RPMI8226 (cell line): ENCODE results near the gene PDE7B.

ENCODE experiments used
- DNase-seq: peaks from one replicate; pipeline ENCODE4 v3.0.0-alpha.2; 2015

The PDE7B gene

DNA sequence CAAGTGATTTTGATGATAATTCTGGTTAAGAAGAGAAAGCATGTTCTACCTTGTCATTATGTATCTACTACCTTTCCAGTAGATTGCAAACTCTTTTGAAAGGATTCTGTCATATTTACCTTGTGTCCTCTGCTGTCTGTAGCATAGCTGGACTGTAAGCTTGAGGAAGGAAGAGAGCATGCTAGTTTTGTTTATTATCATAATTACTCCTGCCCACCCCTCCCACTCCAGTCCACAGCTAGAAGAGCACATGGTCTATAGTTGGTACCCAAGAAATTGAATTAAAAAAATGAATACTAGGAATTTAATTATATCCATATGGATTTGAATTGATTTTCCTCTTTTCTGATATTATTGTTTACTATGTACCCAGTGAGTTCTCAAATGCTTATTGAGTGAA is 40.2 kb downstream of the PDE7B start:
- DNase-seq, result no peak

DNA sequence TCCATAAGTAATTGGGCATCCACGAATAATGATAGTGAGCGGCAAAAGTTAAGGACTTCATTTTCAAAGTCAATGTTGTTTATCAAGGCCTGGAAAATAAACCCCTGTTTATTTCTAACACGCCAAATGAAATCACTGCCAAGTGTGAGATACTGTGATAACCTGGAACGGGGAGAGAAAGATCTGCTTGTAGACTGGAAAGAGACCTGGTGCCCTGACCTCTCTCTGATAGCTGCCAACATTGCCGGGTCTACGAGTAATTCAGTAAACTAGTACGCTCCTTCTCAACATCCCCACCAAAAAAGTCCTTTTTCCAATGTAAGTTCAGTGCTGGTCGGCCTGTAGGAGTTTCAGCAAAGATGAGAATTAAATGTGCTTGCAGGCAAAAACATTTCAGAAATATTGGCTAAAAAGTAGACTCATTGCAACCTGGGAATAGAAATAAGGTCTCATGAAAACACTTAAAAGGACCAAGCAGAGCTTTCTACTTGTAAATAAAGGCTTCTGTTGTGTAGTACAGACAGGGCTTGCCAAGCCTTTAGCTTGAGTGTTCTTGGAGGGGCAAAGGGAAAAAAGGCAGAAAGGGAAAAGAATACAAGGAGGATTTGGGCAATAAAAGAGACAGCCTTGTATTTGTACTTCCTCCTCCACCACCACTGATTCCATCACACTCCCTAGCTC is 43.9 kb downstream of the PDE7B start:
- no peak for DNase-seq

DNA sequence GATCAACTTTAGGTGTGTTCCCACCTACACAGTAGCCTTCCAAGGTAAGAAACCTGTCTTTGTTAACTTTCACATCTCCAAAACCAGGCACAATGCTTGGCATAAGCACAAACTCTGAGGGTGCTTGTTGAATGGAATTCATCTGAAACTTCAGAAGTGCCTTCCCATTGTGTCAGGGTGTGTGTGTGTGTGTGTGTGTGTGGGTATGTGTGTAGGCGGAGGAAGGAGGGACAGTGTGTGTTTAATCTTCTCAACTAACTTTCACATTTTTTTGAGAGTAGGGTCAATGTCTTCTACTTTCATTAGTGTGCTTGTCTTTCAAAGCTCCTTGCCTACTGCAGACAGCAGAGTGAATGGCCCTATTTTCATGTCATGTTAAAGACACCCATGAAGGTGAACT is 45.6 kb downstream of the PDE7B start:
- DNase-seq, result no peak

DNA sequence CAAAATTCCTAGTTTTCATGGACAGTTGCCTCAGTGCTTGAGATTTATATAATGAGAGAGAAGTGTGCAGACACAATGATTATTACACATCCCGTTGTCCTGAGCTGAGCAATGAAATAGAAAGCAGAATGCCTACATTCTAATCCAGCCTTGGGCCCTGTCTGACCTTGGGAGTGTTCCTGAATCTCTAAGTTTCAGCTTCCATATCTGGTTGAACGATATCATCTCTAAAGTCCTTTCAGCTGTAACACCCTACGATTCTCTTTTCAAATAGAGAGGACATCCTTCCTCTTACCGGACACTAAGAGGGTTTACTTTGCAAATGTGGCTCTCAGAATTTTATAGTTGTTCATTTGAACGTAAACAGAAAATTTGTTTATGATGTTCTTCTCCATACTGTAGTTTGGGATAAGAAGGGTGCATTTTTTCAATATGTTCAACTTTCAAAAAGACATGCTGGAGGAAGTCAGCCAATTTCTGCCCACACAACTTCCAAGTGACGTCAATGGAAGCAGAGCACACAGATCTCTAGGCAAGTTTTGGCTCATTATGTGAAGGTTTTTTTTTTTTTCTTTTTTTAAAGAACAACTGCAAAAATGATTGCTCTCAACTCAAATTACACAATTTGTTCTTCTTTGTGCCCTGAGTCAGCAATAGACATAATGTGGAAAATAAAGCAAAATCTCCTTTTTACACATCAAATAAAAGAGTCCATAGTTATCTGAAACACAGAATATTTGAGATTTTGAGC is 50.4 kb downstream of the PDE7B start:
- DNase-seq, result no peak

DNA sequence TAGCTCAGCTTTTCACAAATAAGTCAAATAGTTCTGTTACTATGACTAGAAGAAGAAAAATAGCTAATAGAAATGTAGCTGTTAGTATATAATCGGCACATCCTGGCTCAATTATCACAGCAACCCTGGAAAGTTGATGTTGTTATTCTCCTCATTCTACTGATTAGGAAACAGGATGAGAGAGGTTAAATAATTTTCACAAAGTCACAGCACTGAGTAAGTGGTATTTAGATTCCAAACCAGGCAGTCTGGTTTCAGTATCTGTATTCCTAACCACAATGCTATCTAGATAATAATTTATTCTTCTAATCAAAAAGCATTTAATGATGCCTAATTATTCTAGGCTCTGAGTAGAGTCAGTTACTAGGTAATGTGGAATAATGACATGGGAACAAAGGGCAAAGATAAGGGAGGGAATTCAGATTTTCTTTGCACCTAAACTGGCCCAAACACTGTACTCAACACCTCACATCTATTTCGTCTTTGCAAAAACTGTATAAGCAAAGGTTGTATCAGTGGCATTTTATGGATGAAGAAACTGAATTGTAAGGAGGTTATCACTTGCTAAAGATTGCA is 51.3 kb downstream of the PDE7B start:
- no peak for DNase-seq

DNA sequence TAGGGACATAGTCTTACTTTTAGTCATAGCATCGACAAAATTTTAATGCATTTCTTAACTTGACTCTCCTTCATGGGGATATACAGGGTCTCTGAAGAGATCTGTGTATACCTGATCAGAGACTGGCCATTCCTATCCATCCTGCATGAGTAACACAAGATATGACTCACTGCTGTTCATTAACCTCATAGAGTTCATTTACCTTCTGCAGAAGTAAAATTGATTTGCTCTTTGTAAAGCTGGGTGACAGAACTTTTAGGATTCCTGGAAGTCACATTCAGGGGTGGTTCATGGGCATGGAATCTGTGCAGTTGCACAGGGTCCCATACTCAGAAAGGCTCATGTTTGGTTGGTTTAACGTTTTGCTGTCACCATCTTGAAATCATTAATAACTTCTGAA is 53.2 kb downstream of the PDE7B start:
- DNase-seq, result no peak

DNA sequence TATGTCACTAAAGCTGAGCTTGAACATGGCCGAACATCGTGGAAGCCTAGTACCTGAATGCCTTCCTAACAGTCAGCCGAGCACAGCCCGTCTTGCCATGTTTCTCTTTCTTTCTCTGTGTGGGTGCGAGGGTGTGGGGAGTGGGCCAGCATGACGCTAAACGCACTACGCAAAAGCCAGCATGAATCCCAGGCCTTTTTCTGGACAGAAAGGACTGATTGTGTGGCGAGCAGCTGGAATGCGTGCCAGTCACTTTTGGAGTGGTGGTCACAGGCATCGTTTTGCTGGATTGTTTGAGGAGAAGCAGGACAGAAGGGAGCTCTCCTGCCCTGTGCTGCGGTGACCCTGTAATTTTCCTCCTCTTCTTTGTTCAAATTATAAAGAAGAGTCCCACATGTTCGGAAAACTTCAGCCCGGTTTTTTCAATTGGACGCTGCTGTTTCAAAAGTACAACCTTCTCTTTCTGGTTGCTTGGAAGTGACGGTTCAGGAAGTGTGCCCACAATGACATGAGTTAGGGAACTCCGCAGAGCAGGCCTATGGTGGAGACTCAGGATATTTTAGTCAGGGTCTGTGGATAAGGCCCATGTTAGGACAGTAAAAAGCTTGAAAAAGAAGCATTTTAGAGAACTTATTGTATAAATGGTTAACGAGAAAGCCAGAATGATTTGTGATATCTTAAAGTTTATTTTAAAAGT is 54.3 kb downstream of the PDE7B start:
- DNase-seq, result no peak

DNA sequence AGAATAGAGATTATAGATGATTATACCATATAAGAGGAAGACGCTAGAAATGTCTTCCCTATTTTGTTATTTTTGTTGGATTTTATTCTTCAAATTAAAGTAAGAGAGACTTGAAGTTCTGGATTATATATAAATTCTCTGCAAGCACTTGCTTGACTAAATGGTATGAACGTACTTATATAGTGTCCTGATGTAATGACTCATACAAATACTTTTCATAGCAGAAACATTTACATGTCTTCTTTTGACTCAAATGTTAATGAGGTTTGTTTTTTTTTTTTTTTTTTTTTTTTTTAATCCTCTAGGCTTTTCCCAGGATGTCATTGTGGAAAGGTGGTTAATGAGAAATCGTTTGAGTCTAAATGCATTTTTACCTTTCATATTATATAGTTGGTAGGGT is 55.0 kb downstream of the PDE7B start:
- DNase-seq, result no peak

DNA sequence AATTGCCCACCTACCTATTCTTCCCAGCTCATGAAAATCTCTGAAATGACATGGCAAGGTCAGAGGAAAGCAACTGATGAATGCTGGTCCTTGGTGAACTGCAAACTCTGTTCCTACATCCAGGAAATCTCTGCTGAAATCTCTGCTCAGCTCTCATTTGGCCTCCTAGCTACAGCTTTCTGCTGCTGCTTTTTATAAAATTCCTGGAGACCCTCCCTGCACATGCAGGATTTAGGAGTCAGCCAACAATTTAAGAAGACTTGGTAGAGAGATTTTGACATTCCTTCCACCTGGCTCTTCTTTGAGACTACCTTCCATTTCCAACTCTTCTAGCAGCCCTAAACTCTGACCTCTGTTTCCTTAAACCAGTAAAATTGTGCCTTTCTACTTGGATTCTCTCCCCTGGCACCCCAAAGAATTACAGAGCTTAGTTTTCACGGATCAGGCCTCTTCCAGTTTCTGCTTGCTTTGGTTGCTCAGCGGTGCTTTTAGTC is 55.5 kb downstream of the PDE7B start:
- DNase-seq, result no peak

DNA sequence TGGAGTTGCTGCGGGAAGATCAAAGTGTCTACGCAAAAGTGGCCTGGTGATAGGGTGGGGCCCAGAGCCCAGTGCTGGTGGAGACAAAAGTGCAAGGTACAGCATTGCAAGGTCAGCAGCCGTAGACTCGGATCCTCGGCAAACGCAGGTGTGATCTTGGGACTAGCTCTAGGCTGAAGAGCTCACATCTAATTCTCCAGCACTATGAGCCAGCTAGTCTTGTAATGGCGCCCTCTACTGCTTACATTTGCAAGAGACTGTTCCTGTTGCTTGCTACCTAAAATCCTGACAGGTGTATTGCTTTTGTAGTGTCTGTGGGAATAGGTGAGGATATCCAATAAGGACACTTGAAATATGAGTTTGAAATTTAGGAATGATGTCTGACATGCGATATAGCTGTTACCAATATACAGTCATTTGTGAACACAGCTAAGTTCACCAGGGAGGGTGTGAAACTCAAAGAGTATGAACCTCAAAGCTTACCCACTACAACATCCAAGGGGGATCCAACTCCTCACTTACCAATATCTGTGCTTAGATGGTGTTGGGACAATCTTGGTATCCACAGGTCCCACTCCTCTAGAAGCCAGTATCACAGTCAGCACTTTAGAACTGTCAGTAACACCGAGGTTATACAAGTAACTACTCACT is 58.4 kb downstream of the PDE7B start:
- peak; percentile 55 for DNase-seq

DNA sequence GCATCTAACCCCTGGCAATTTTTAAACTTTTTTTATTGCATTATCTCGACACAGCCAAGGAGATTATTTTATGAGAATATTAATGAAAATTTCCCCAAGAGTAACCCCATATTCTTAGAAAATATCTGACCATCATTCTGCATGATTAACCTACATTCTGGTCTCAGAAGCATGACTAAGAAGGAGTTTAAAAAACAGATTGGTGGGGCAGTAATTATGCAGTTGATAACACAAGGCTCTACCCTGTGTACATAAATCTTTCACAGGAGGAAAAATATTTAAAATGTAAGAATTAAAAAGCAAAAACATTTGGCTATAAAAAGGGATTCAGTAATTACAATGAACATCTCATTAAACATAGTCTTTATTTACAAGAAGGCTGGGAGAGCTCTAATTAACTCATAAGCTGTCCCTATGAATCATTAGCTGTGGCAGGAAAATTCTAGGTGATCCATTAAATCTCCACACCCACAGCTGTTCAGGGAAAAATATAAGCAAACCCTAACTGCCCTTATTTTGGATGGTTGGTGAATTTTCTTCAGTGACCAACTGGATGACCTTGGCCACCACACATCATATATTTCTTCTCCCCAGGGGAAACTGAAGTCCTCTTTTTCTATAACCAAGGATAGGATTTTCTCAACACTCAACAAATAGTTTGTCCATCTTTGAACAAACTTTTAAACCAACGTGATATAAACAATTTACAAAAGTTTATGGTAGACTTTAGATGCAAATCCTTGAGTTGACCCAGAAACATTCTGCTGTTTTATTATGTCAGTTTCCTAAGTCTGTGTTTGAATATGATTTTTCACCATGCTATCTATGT is 59.5 kb downstream of the PDE7B start:
- DNase-seq, result no peak

DNA sequence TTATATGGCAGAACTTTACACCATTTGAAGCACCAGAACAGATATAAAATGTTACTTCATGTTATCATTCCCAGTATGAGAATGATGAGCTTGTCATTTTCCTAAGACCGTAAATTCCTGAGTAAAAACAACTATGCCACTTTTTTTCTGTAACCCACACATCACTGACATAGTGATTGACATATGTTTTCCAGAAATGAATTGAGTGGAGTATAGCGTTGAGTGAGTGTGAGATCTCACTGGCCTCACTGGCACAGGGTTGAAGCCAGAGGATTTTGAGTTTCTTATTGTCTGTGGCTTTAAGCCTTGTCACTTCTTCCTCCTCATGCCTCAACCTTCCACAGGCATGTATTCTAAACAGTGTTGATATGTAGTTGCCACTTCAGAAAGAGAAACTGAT is 62.3 kb downstream of the PDE7B start:
- DNase-seq, result no peak

DNA sequence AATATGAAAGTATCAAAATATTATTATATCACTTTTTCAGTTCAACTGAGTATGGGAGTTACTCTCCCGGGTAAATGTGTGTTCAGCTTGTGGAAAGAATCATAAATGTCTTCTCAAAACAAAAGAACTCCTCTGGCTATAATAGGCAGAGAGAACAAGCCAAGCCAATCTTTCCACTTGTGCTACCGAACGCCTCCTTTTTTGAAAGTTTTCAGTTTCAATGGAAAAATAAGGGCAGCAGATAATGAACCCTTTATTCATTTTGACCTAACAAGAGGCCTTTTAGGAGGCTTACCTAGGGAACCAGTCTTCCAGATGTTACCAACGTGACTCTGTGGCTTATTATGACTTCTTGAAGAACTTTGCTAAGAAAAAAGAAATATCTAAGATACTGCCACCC is 67.5 kb downstream of the PDE7B start:
- no peak for DNase-seq

DNA sequence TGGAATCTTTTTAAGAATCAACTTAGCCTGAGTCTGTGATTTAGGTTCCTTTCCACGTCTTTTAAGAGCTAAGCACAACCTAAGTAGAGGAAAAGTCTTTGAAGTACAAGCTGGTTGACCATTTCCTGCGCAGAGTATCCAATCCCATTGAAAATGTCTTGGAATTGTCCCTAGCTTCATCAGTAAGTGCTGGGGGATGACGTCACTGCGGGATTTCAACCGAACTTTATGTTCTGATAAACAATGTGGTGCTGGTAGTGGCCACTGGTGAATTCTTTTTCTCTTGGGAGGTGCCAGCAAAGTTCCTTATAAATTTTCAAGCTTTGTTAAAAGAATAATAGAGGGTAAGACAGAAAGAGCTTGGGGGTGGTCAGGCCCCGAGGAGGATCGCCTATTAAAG is 69.2 kb downstream of the PDE7B start:
- DNase-seq, result no peak

DNA sequence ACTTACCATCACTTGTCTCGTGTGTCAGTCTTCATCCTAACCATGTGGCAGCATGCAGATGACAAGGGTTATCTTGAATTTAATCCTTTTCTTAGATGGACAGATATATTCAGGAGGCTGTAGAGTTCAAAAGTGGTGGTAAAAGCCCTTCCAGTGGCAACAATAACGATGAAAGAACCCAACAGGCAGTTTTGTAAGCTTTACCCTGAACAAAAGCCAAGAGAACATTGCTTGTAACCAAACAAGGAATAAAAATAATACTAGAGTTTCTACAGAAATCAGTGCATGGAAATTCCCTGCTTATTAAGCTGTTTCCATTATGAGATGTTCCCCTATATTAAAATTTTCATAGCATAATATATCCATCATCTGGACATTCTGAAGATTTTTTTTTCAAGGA is 69.7 kb downstream of the PDE7B start:
- no peak for DNase-seq

DNA sequence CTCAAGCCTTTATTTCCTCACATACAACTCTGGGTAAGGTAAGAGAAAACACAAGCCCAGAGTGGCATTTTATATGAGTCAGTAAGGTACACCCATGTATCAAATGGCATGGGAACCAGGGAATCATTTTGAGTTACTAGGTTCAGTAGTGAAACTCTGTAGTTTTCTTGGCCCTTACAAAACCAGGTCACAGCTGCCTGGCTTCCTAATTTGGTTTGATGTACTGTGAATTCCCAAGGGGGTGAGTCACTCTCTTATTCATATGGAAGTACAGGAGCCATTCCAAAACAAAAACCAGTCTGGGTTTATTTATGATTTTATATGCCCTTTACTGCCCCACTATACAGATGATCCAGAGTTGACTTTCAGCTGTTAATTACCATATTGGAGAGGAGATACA is 70.7 kb downstream of the PDE7B start:
- DNase-seq, result no peak

DNA sequence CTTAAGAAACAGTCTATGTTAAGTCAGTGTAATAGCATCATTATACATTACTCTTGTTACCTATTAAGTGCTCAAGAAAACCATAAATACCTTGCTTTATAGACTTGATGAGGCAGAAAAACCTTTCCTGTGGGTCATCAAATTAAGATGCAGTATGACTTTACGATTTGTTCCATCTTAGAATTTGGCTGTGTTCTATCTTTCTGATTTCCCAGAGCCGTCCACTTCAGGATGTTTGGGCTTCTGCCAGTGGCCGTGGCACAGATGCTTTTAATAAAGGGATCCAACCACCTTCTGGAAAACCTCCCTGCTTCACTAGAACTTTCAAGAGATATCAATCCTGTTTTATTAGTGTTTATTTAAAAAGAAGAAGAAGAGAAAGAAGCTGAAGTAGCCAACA is 71.2 kb downstream of the PDE7B start:
- no peak for DNase-seq

DNA sequence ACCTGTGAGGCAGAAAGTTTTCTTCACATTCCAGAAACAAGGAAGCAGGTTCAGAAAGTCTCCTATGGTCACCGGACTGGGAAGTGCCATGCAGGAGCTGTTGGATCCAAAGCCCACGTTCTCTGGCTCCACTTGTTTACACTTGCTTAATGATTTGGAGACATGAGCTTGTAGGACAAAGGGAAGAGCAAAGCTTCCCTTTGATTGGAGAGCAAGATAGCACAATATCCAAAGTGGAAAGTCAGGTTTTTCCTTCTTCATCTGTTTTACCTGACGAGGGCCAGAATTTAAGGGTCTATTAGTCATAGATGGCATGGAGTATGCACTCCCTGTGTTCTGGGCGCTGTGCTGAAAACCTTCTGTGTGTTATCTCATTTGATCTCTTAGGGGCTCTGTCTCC is 81.2 kb downstream of the PDE7B start:
- no peak for DNase-seq

DNA sequence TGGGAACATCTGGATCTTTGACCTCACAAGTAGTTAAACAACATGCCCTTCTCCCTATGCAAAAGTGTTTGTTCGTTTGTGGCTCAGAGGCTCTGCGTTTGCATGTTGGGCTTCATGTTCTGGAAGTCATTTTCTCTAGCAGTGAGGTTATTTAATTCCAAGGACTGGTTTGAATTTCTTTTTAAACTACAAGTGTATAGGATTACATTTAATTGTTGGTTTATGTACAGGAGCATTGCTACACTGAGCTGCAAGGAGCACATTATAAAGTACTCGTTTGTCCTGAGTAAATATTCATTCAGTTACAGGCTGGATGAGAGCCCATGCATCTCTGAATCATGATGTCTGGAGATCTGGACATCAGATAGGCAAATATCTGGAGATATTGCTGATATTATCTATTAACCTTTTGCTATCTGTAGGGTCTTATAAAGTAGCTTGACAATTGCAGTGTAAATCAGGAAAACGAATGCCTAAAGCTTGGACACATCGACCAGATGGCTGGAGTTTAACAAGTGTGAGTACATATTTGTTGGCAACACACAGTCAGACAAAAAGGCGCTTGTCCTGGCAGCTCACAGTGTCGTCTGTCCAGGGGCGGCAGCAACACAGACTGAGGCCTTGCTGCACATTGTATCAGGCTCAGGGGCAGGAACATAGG is 84.6 kb downstream of the PDE7B start:
- no peak for DNase-seq

DNA sequence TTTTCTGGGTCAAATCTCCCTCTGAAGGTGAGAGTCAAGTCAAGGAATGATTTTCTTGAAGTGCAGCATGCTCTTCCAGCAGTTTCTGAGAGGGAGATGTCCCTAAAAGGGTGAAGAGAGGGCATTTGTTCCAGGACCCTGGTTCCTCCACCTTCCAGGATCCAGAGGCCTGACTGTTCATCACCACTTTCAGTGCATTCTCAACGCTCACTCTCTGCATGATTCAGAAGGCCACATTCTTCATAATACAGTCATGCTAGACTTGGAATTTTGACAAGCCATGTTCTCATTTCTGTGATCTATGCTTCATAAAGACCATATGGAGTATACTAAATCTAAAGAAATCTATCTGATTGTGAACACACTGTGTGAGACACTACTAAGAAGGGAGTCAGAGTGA is 85.1 kb downstream of the PDE7B start:
- DNase-seq, result no peak

DNA sequence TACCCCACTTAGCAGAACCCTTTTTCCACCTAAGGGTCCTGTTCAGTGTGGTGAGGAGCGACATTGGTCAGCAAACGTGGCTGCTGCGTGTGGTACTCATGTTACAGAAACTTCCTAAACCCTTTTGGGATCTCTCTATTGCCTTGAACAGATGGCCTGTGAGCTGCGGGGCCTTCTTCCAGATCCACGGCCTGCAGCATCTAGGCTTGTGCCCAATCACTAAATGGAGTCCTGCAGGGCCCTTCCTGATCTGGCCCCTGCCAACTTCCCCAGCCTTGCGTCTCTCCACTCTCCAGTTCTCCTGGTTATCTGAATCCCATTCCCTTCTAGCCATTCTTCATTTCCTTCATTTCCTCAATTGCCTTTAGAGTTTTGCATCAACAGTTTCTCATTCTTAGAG is 85.6 kb downstream of the PDE7B start:
- DNase-seq, result no peak
